K562 (cell line): ENCODE data around the gene DEPDC1B. TPM values are rescaled to one million over a fixed set of nuclear protein-coding genes. Genes with fewer than 3 reads are reported as not detected.

Experiments used
- DIDO1 ChIP-seq: fragments of 450-650 bp; IDR thresholded peaks from 2 replicates; pipeline ENCODE4 v1.6.1; 2016; ENCODE audit warnings: low read depth, missing biosample characterization, missing genetic modification characterization
- ETV6 ChIP-seq, 3 experiments: fragments of 150-350 bp in 1 of 3; sonication (generic) in 1 of 3; formaldehyde crosslinking in 1 of 3; IDR thresholded peaks; 2 replicates each; pipeline versions ENCODE4 v1.6.1 to v1.8.0; 2014 to 2022; ENCODE audit warnings: borderline replicate concordance in 2 of 3, low read depth in 2 of 3, antibody characterized with exemption in 1 of 3, low read length in 1 of 3, mild to moderate bottlenecking in 1 of 3, missing genetic modification reagents in 1 of 3
- HEY1 ChIP-seq: fragments of 250-450 bp; sonication (Bioruptor Pico); IDR thresholded peaks from 2 replicates; pipeline ENCODE4 v1.5.0; 2020; ENCODE audit warnings: mild to moderate bottlenecking, moderate library complexity, borderline replicate concordance
- HNRNPK ChIP-seq: fragments of 200-400 bp; formaldehyde crosslinking; IDR thresholded peaks from one replicate; pipeline ENCODE4 v1.6.1; 2018; ENCODE audit warnings: mild to moderate bottlenecking, low read depth, low read length; ENCODE audit not compliant: poor library complexity, severe bottlenecking
- RREB1 ChIP-seq: fragments of 250-450 bp; sonication (Bioruptor Pico); IDR thresholded peaks from 2 replicates; pipeline ENCODE4 v1.4.0; 2020
- TEAD4 ChIP-seq, 2 experiments: sonication (generic) in 1 of 2; formaldehyde crosslinking in 1 of 2; IDR thresholded peaks; 2 replicates each; pipeline versions ENCODE4 v1.6.1 to v1.8.0; 2012 to 2022; ENCODE audit warnings: borderline replicate concordance in 1 of 2, inconsistent platforms in 1 of 2, low read length in 1 of 2, mild to moderate bottlenecking in 1 of 2, missing genetic modification reagents in 1 of 2
- U2AF2 ChIP-seq: fragments of 200-400 bp; formaldehyde crosslinking; optimal IDR thresholded peaks from 2 replicates; pipeline ENCODE3; 2017; ENCODE audit warnings: low read depth, mild to moderate bottlenecking, low read length
- polyA plus RNA-seq, 8 experiments: library from polyadenylated mRNA; depleted of rRNA in 4 of 8; stranded (reverse) in 5 of 8; unstranded in 3 of 8; fragments of >200 nt; fragmentation: Nextera tagmentation in 2 of 8; fragmentation: Illumina TruSeq in 1 of 8; extraction: Ambion mirVana in 2 of 8; extraction: Trizol in 1 of 8; gene quantifications; 2 replicates each; pipeline versions ENCODE4 v1.2.1 to v1.2.3, GENCODE V29; 2011 to 2014; ENCODE audit warnings: inconsistent platforms in 1 of 8, missing spikeins in 1 of 8
- total RNA-seq, 7 experiments: library from RNA; depleted of rRNA in 6 of 7; stranded (reverse); fragments of >200 nt in 6 of 7; fragmentation: Illumina TruSeq in 2 of 7; extraction: Trizol in 2 of 7; gene quantifications; 2 replicates each; pipeline versions ENCODE4 v1.2.1 to v1.2.3, GENCODE V29; 2011 to 2021; ENCODE audit warnings: low replicate concordance in 1 of 7

The DEPDC1B gene
- total and polyA plus RNA-seq, 9 of the 15 experiments (the other 6 are each of a cell fraction or from before 2014, with no cell fraction given): 36.0 to 67.2 (median 44.5) TPM

- no peak for TF ChIP-seq RREB1 (CRISPR knock-in tag)
- TF ChIP-seq ETV6 (IDR thresholded peaks at IDR 0.05; ENCODE audit: borderline replicate concordance in 1 of 2, low read depth in 2 of 2, low read length in 1 of 2): no peak
- no peak for TF ChIP-seq ETV6 (CRISPR knock-in tag; IDR thresholded peaks at IDR 0.05; ENCODE audit: borderline replicate concordance)
- no peak for TF ChIP-seq U2AF2
- no peak for TF ChIP-seq HNRNPK
- no peak for TF ChIP-seq TEAD4 (IDR thresholded peaks at IDR 0.05; ENCODE audit: low read length)
- TF ChIP-seq TEAD4 (CRISPR knock-in tag; IDR thresholded peaks at IDR 0.05; ENCODE audit: borderline replicate concordance): no peak
- no peak for TF ChIP-seq DIDO1 (tag)
- TF ChIP-seq HEY1: no peak
- TF ChIP-seq, all 486 proteins: peak for 0
These were observed 22.4 kb upstream of the DEPDC1B start (continued) for GRCh38 chr5:60722416-60722815.
